ENCODE measurements around the gene ANKH. TPM values are rescaled to one million over a fixed set of nuclear protein-coding genes. Genes with fewer than 3 reads are reported as not detected.

The ANKH gene
- total RNA-seq, 2 donors from 2014 or later, result 86.8 to 109 TPM

DNA sequence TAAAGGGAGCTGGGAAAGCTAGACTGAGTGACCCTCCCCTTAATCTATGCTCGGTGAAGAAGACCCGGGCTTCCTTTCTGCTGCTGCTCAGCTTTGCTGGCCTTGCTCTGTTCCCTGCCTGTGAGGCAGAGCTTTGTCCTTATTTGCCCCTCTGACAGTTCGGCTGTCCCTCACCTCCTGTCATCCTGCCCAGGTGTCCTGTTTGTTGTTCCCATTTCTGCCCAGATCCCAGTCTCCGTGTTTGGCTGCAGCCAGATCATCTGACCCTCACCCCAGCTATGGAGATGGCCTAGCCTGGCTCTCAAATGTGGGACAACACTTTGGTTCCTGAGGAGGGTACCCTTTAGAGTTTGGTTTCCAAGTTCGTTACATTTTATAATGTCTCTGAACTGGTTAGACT lies 186.8 kb downstream of the ANKH start:
- no peak overlapping the region for H3K4me3 Mint-ChIP-seq
- H3K4me1 Mint-ChIP-seq, result peaks cover 6% of the 10 kb centered on the region
- peaks cover 5% of the 10 kb centered on the region for H3K36me3 Mint-ChIP-seq (ENCODE audit: low read depth)
- no peaks in the 10 kb centered on the region for H3K9me3 ChIP-seq (ENCODE audit: control insufficient read depth, low read length, poor library complexity, severe bottlenecking)
- DNase-seq (no peak), ATAC-seq (no peak)
- peak overlapping the region; percentile 73 for H3K27ac Mint-ChIP-seq
- H3K27me3 Mint-ChIP-seq, result no peaks in the 10 kb centered on the region

DNA sequence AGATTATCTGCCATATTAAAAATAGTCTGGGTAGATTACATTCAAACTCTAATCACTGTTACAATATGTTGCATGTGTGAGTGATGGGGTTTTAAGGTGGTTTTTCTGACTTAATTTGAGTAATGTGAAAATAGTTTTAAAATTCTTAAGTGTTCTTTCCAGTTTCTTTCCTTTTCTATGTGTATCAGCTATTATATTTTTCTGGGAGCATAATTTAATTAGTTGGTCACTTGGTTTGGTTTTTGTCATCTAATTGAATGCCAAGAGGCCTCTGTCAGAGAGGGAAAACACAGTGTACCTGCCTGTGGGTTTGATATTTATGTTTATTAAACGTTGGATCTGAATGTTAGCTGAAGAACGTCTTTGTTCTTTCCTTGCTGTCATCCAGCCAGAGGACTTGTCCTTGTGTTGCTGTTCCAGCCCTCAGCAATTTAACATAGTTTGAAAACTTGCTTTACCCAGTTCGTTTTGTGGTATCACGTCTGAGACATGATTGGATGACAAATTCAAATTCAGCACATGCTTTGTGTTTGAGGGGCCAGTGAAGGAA lies 187.6 kb downstream of the ANKH start:
- Mint-ChIP-seq H3K36me3 (ENCODE audit: low read depth) (peaks cover 5% of the 10 kb centered on the region), H3K4me3 (no peak overlapping the region), H3K27ac (peak overlapping the region; percentile 73), H3K27me3 (no peaks in the 10 kb centered on the region), H3K4me1 (peaks cover 10% of the 10 kb centered on the region)
- DNase-seq, result no peak
- ATAC-seq, result no peak
- H3K9me3 ChIP-seq (ENCODE audit: control insufficient read depth, low read length, poor library complexity, severe bottlenecking), result no peaks in the 10 kb centered on the region

DNA sequence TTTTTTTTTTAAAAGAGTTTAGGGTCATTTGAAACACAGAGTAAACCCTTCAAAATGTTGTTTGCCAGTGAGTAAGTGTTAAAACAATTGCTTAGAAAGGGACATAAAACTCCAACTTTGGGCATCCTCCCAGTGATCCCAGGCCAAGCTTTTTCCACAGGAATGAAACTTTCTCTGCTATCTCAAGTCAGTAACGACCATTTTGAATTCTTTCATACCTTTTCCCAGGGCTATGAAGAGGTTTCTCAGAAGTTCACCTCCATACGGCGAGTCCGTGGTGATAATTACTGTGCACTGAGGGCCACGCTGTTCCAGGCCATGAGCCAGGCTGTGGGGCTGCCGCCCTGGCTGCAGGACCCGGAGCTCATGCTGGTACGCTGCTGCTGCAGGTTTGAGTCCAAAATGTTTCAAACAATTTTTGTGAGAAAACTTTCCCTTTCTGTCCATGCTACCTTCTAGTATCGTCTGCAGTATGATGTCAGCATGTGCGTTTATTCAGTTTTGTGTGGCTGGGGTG lies 190.3 kb downstream of the ANKH start:
- H3K4me3 Mint-ChIP-seq, result peak overlapping the region; percentile 12
- no peaks in the 10 kb centered on the region for H3K9me3 ChIP-seq (ENCODE audit: control insufficient read depth, low read length, poor library complexity, severe bottlenecking)
- peaks cover 20% of the 10 kb centered on the region for H3K4me1 Mint-ChIP-seq
- no peak for DNase-seq
- no peaks in the 10 kb centered on the region for H3K27me3 Mint-ChIP-seq
- H3K27ac Mint-ChIP-seq, result peak overlapping the region; percentile 65
- ATAC-seq, result no peak
- peaks cover 5% of the 10 kb centered on the region for H3K36me3 Mint-ChIP-seq (ENCODE audit: low read depth)

DNA sequence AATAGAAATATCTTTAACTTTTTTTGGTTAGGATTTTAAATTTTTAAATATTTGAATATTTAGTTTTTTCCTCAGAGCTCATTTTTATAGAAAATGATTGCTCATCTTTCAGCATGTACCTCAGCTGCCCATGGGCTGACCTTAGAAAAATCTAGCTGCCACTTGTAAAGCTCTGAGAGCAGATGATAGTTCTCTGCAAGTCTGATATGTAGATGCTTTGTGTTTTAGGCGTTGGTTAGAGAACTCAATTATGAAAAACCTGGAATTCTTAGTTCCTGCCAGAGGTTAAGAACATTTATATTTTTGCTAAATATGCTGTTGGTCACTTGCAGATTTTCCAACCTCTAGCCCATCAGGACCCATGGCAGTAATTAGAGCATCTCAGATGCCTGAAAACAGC lies 192.0 kb downstream of the ANKH start:
- no peak overlapping the region for H3K4me3 Mint-ChIP-seq
- peak overlapping the region; percentile 56 for H3K27ac Mint-ChIP-seq
- H3K9me3 ChIP-seq (ENCODE audit: control insufficient read depth, low read length, poor library complexity, severe bottlenecking), result no peaks in the 10 kb centered on the region
- H3K4me1 Mint-ChIP-seq, result peaks cover 29% of the 10 kb centered on the region
- DNase-seq, result no peak
- ATAC-seq, result no peak
- H3K36me3 Mint-ChIP-seq (ENCODE audit: low read depth), result peaks cover 3% of the 10 kb centered on the region
- H3K27me3 Mint-ChIP-seq, result no peaks in the 10 kb centered on the region

DNA sequence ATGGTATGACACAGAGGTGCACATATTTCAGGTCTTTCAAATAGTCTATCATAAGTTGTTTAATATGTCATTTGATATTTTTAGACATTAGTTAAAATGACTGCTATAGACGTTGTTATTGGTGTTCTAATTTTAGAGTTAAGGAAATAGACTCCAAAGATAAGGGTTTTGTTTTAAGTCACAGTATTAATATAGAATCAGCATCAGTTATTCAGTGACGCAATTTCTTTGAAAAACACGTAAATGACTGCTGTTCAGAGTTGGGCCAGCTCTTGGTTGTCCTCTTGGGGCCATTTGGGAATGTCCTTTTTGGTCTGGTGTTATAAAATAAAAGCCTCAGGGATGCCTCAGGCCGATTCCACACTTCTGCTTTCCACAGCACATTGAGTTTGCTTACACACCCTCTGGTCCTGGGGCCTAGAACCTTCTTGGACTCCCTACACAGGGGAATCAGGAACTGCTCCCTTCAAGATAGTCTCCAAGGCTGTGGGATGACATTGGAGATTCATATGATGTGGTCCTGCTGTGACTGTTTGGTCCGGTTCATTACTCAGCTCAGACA lies 192.7 kb downstream of the ANKH start:
- DNase-seq, result no peak
- no peaks in the 10 kb centered on the region for H3K9me3 ChIP-seq (ENCODE audit: control insufficient read depth, low read length, poor library complexity, severe bottlenecking)
- no peak for ATAC-seq
- Mint-ChIP-seq H3K27me3 (no peaks in the 10 kb centered on the region), H3K36me3 (ENCODE audit: low read depth) (peaks cover 3% of the 10 kb centered on the region), H3K27ac (peak overlapping the region; percentile 98), H3K4me1 (peaks cover 35% of the 10 kb centered on the region), H3K4me3 (no peak overlapping the region)

DNA sequence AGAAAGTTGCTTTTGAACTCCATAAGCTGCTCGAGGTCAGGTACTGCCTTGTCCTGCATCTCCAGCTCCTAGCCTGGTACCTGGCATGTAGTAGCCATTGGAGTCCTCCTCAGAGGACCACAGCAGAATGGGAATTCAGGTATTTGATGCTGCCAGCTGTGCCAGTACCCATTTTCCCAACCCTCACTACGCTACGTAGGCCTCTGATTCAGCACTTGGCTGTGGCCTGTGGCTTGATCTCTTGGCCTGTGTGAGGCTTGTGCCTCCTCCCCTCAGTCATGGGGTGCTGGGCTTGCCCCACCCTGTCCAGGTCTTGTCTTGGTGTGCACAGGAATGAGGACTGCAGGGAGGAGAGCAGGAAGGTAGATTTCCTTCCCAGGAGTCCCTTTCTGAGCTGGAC lies 195.3 kb downstream of the ANKH start:
- Mint-ChIP-seq H3K36me3 (ENCODE audit: low read depth) (peaks cover 5% of the 10 kb centered on the region), H3K4me3 (peak overlapping the region; percentile 76), H3K27ac (peak overlapping the region; percentile 98), H3K4me1 (peaks cover 58% of the 10 kb centered on the region), H3K27me3 (no peaks in the 10 kb centered on the region)
- H3K9me3 ChIP-seq (ENCODE audit: control insufficient read depth, low read length, poor library complexity, severe bottlenecking), result no peaks in the 10 kb centered on the region
- peak; percentile 63 for ATAC-seq
- DNase-seq, result no peak

DNA sequence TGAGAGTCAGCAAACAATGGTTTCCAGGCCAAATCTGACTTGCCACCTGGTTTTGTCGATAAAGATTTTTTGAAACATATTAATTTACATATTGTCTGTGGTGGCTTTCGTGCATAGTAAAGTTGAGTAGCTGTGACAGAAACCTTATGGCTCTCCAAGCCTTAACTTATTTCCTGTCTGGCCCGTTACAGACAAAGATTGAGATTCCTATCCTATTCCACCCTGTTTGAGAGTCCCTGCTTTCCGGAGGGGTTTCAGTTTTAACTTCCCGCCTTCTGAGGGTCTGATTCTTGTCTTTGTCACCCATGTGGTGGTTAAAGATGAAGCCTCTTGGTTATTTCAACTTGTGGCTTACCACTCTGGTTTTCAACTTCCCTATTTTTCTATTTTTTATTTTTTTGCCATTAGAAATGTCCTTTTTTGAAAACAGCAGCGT lies 195.7 kb downstream of the ANKH start:
- Mint-ChIP-seq H3K27ac (peak overlapping the region; percentile 98), H3K4me1 (peaks cover 62% of the 10 kb centered on the region), H3K4me3 (peak overlapping the region; percentile 76), H3K36me3 (ENCODE audit: low read depth) (peaks cover 5% of the 10 kb centered on the region), H3K27me3 (no peaks in the 10 kb centered on the region)
- DNase-seq (no peak), ATAC-seq (peak; percentile 51)
- no peaks in the 10 kb centered on the region for H3K9me3 ChIP-seq (ENCODE audit: control insufficient read depth, low read length, poor library complexity, severe bottlenecking)

DNA sequence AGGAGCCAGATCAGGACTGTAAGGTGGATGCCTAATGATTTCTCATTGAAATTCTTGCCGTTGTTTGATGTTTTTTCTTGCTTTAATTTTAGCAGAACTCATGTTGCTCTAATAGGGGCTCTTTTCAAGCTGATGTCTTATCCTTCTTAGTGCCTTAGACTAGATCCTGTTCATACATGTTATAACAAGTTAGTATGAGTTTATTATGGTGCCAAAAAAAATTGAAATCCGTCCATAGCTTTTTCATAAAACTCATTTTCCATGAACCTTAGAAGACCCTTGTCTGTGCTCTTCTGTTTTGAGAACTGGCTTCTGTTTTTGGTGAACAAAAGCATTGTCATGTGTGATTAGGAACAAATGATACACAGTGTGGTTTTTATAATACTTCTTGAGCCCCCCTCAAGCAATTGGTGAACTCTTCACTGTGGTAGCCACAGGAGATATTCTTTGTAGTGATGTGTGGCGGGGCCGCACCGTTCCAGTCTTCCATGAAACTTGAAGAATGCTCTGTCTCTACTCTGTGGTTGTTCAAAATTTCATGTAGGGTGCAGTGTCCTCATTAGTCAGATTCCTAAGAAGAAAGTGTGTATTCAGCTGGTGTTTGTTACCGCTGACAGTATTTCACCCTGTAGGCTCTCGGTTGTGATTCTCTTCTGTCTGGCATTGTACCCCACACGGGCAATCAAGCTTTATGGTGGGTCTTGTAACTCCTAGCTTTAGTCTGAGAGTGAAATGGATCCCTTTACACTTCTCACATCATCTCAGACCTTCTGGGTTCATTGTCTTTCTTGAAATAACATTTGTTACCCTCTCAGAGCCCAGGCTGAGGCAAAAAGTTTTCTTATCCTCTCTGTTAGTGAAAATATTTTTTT lies 196.4 kb downstream of the ANKH start:
- ATAC-seq, result peak; percentile 1
- H3K27ac Mint-ChIP-seq, result peak overlapping the region; percentile 98
- peaks cover 5% of the 10 kb centered on the region for H3K36me3 Mint-ChIP-seq (ENCODE audit: low read depth)
- no peaks in the 10 kb centered on the region for H3K9me3 ChIP-seq (ENCODE audit: control insufficient read depth, low read length, poor library complexity, severe bottlenecking)
- DNase-seq, result no peak
- H3K4me3 Mint-ChIP-seq, result peak overlapping the region; percentile 76
- peaks cover 63% of the 10 kb centered on the region for H3K4me1 Mint-ChIP-seq
- H3K27me3 Mint-ChIP-seq, result no peaks in the 10 kb centered on the region

DNA sequence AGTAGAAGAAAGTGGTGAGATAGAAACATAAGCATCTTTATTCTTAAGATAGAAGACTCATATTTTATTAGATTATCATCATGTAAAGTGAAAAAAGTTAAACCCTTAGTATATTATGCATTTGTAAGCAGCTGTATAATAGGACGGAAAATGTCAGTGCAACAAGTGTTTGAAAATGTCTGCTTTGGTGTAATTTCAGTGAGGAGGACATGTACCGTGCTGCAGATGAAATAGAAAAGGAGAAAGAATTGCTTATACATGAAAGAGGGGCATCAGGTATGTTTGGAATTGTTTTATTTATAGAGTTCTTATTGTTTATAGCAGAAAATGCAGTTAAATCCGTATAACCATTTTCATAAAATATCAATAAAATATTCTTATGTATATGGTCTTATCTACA lies 198.1 kb downstream of the ANKH start:
- Mint-ChIP-seq H3K4me1 (peaks cover 63% of the 10 kb centered on the region), H3K27me3 (no peaks in the 10 kb centered on the region), H3K36me3 (ENCODE audit: low read depth) (peaks cover 5% of the 10 kb centered on the region), H3K4me3 (no peak overlapping the region), H3K27ac (peak overlapping the region; percentile 98)
- no peak for DNase-seq
- no peaks in the 10 kb centered on the region for H3K9me3 ChIP-seq (ENCODE audit: control insufficient read depth, low read length, poor library complexity, severe bottlenecking)
- no peak for ATAC-seq

DNA sequence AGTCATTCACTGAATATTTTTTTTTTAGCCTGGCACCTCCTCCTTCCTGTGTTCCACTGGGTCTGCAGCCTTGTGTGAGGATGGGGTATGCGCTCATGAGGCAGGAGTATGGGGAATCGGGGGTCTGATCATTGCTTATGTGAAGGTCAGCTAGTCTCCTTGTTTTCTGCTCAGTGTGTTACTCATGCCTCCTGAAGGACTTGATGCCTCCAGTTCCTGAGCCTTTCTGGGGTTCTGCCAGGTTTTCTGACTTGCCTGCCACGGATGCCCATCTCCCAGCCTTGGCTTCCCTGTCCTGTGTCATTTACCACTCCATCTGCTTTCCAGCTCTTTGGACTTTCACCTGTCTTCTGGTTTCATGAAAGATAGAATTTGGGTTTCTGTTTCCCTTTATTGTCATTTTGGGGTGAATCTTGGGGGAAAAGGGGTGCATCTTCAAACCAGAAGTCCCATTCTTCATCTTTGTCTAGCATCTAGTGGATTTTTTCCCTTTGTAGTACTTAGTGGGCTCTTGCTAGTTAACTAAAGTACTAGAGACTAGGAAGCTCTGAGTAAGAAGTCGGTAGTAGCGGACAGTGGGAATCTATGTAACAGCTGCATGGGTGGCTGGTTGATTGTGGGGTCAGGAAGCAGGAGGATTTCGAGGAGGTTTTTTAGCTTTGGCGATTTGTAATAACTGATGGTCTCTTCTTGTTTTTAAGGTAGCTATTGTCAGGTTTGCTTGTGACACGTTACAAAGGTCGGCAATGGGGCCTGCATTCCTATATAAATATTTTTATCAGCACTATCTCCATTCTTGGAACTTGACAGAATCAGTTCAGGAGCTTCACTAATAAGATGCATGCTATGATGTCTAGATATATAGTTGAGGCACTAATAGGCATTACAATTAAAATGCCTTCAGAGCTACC lies 198.8 kb downstream of the ANKH start:
- Mint-ChIP-seq H3K27ac (peak overlapping the region; percentile 98), H3K27me3 (no peaks in the 10 kb centered on the region), H3K4me3 (peak overlapping the region; percentile 61), H3K4me1 (peaks cover 64% of the 10 kb centered on the region), H3K36me3 (ENCODE audit: low read depth) (peaks cover 2% of the 10 kb centered on the region)
- no peaks in the 10 kb centered on the region for H3K9me3 ChIP-seq (ENCODE audit: control insufficient read depth, low read length, poor library complexity, severe bottlenecking)
- ATAC-seq, result no peak
- no peak for DNase-seq

DNA sequence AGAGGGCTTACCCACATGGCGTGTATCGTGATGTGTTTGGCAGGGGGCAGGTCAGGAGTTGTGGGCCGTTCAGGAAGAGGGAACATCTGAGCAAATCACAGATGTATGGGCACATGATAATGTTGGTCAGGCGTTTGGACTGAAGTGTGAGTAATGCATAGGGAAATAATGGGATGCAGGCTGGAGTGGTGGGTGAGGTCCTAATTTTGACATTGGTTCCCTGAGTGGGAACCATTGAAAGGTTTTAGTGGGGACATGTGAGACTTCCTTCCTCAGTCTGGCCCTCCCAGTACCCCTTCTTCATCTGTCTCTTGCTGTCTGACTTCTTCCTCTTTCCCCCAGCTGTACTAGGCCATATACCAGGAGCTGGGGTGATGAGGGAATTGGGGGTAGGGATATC lies 199.5 kb downstream of the ANKH start:
- H3K9me3 ChIP-seq (ENCODE audit: control insufficient read depth, low read length, poor library complexity, severe bottlenecking), result no peaks in the 10 kb centered on the region
- Mint-ChIP-seq H3K36me3 (ENCODE audit: low read depth) (peaks cover 2% of the 10 kb centered on the region), H3K27me3 (no peaks in the 10 kb centered on the region), H3K4me3 (peak overlapping the region; percentile 47), H3K4me1 (peaks cover 68% of the 10 kb centered on the region), H3K27ac (peak overlapping the region; percentile 98)
- no peak for DNase-seq
- ATAC-seq, result no peak

DNA sequence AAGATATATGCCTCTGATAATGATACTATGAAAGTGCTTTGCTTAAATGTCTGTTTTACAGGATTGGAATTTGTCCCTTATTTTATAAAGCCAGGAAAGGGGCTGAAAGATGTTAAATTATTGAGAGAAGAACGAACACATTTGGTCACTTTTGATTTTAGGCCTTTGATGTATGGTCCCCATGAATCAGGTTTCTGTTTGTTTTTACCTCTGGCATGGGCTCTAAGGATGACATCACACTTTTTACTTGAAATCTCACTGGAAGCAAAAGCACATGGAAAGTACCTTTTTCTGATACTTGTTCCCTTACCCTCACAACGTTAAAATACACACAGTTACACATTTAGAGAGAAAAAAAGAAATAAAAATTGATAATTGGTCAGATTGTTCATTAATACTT lies 200.2 kb downstream of the ANKH start:
- H3K27me3 Mint-ChIP-seq, result no peaks in the 10 kb centered on the region
- no peaks in the 10 kb centered on the region for H3K9me3 ChIP-seq (ENCODE audit: control insufficient read depth, low read length, poor library complexity, severe bottlenecking)
- ATAC-seq (peak; percentile 71), DNase-seq (no peak)
- peaks cover 2% of the 10 kb centered on the region for H3K36me3 Mint-ChIP-seq (ENCODE audit: low read depth)
- peak overlapping the region; percentile 98 for H3K27ac Mint-ChIP-seq
- H3K4me1 Mint-ChIP-seq, result peaks cover 73% of the 10 kb centered on the region
- H3K4me3 Mint-ChIP-seq, result peak overlapping the region; percentile 89

Measured in T-helper 17 cell (primary cell).